Measurements from ENCODE around the gene CYP2F1. TPM values are rescaled to one million over a fixed set of nuclear protein-coding genes. Genes with fewer than 3 reads are reported as not detected.

Gene CYP2F1
- polyA plus RNA-seq, 1 donor from 2014 or later: not detected

GRCh38 chr19:41111750-41112295 lies 2.4 kb upstream of the CYP2F1 start:
- H3K9me3 ChIP-seq (ENCODE audit: low read length): no peaks in the 10 kb centered on the region

GRCh38 chr19:41112728-41113290 lies 1.4 kb upstream of the CYP2F1 start:
- Histone ChIP-seq H3F3A (ENCODE audit: insufficient read depth, low read length, poor library complexity, severe bottlenecking) (no peaks in the 10 kb centered on the region), H2AFZ (ENCODE audit: low read depth, low read length) (no peak overlapping the region), H3K27ac (ENCODE audit: low read length) (no peak overlapping the region), H3K4me2 (ENCODE audit: low read length) (no peak overlapping the region), H3K9me2 (ENCODE audit: insufficient read depth, low read length) (no peaks in the 10 kb centered on the region), H3K27me3 (ENCODE audit: insufficient read depth, low read depth, low read length) (no peaks in the 10 kb centered on the region), H3K9ac (ENCODE audit: low read length) (no peak overlapping the region), H3K9me3 (ENCODE audit: low read length) (no peaks in the 10 kb centered on the region), H4K20me1 (ENCODE audit: insufficient read depth) (no peaks in the 10 kb centered on the region), H3K79me2 (replicated peaks; ENCODE audit: insufficient read depth, low read length) (no peaks in the 10 kb centered on the region), H3K36me3 (ENCODE audit: insufficient read depth, low read length) (no peaks in the 10 kb centered on the region), H3K4me3 (ENCODE audit: low read length) (no peak overlapping the region)
- TF ChIP-seq MXI1 (conservative IDR thresholded peaks at IDR 0.05; ENCODE audit: poor library complexity, severe bottlenecking): no peak
- TF ChIP-seq, protein P1, sequence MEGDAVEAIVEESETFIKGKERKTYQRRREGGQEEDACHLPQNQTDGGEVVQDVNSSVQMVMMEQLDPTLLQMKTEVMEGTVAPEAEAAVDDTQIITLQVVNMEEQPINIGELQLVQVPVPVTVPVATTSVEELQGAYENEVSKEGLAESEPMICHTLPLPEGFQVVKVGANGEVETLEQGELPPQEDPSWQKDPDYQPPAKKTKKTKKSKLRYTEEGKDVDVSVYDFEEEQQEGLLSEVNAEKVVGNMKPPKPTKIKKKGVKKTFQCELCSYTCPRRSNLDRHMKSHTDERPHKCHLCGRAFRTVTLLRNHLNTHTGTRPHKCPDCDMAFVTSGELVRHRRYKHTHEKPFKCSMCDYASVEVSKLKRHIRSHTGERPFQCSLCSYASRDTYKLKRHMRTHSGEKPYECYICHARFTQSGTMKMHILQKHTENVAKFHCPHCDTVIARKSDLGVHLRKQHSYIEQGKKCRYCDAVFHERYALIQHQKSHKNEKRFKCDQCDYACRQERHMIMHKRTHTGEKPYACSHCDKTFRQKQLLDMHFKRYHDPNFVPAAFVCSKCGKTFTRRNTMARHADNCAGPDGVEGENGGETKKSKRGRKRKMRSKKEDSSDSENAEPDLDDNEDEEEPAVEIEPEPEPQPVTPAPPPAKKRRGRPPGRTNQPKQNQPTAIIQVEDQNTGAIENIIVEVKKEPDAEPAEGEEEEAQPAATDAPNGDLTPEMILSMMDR (IDR thresholded peaks at IDR 0.05; ENCODE audit: poor library complexity, severe bottlenecking): no peak

More at GRCh38 chr19:41111750-41112295, 2.4 kb upstream of the CYP2F1 start:
- Histone ChIP-seq H2AFZ (ENCODE audit: low read depth, low read length) (no peak overlapping the region), H3K36me3 (ENCODE audit: insufficient read depth, low read length) (no peaks in the 10 kb centered on the region), H3K9ac (ENCODE audit: low read length) (no peak overlapping the region), H4K20me1 (ENCODE audit: insufficient read depth) (no peaks in the 10 kb centered on the region), H3K4me2 (ENCODE audit: low read length) (no peak overlapping the region), H3F3A (ENCODE audit: insufficient read depth, low read length, poor library complexity, severe bottlenecking) (no peaks in the 10 kb centered on the region), H3K27ac (ENCODE audit: low read length) (no peak overlapping the region), H3K4me3 (ENCODE audit: low read length) (no peak overlapping the region), H3K9me2 (ENCODE audit: insufficient read depth, low read length) (no peaks in the 10 kb centered on the region), H3K27me3 (ENCODE audit: insufficient read depth, low read depth, low read length) (no peaks in the 10 kb centered on the region), H3K79me2 (replicated peaks; ENCODE audit: insufficient read depth, low read length) (no peaks in the 10 kb centered on the region)
- no peak for TF ChIP-seq POLR2AphosphoS5 (IDR thresholded peaks at IDR 0.05)
- no peak for TF ChIP-seq RAD21 (conservative IDR thresholded peaks at IDR 0.05)
- no peak for TF ChIP-seq TAF1 (IDR thresholded peaks at IDR 0.05; ENCODE audit: low read depth)
- no peak for TF ChIP-seq MXI1 (conservative IDR thresholded peaks at IDR 0.05; ENCODE audit: poor library complexity, severe bottlenecking)
- TF ChIP-seq EP300 (conservative IDR thresholded peaks at IDR 0.05; ENCODE audit: poor library complexity, severe bottlenecking): no peak
- no peak for TF ChIP-seq SMC3 (conservative IDR thresholded peaks at IDR 0.05; ENCODE audit: poor library complexity)
- no peak for TF ChIP-seq REST (IDR thresholded peaks at IDR 0.05; ENCODE audit: borderline replicate concordance)
- TF ChIP-seq, protein P1 (IDR thresholded peaks at IDR 0.05; ENCODE audit: poor library complexity, severe bottlenecking): no peak
